ENCODE measurements around the gene GAS2L3. TPM values are rescaled to one million over a fixed set of nuclear protein-coding genes. Genes with fewer than 3 reads are reported as not detected.
A peak's percentile ranks its signal among the peaks of the same experiment; 100 is the strongest.

GAS2L3 gene
- total RNA-seq, 1 experiment from 2014 or later: 38.7 TPM

GRCh38 chr12:100534625-100535227, 38.8 kb upstream of the GAS2L3 start:
- Histone ChIP-seq H3K79me2 (ENCODE audit: insufficient read depth, low read length) (no peaks in the 10 kb centered on the region), H3K9me3 (ENCODE audit: control insufficient read depth in 1 of 2, insufficient read depth in 1 of 2, low read depth in 1 of 2, low read length in 2 of 2) (no peaks in the 10 kb centered on the region), H3K4me2 (ENCODE audit: low read length) (no peak overlapping the region), H4K20me1 (ENCODE audit: insufficient read depth) (no peaks in the 10 kb centered on the region), H3K27me3 (ENCODE audit: insufficient read depth, low read length) (peaks cover 52% of the 10 kb centered on the region), H3K9me2 (ENCODE audit: insufficient read depth) (no peaks in the 10 kb centered on the region), H3K4me3 (replicated peaks in 1 of 2; ENCODE audit: low read depth in 1 of 2, low read length in 2 of 2) (no peak overlapping the region), H2AFZ (ENCODE audit: low read depth, low read length, poor library complexity, severe bottlenecking) (no peak overlapping the region), H3K4me1 (ENCODE audit: control insufficient read depth in 1 of 2, insufficient read depth in 2 of 2, low read length in 2 of 2) (no peaks in the 10 kb centered on the region), H3K36me3 (ENCODE audit: control insufficient read depth in 1 of 2, insufficient read depth in 2 of 2, low read length in 2 of 2) (no peaks in the 10 kb centered on the region), H3K27ac (ENCODE audit: low read depth, low read length) (no peak overlapping the region), H3K9ac (ENCODE audit: low read length) (no peak overlapping the region)
- ATAC-seq: no peak
- ChIA-PET CTCF (no interaction called here), RAD21 (ENCODE audit: low non-redundant PET in 1 of 2, low total read pairs in 2 of 2, uncharacterized antibody in 2 of 2, unreplicated experiment in 2 of 2) (no interaction called here), POLR2A (no interaction called here)
- no peak for DNase-seq (ENCODE audit: low read depth, low spot score)
- BruUV-seq (replicated peaks): no TSS peak
- no peak for TF ChIP-seq POLR2AphosphoS5 (IDR thresholded peaks at IDR 0.05; ENCODE audit: low read depth, low read length)
- intact Hi-C loops (cut with micrococcal nuclease): no loop called here

DNA sequence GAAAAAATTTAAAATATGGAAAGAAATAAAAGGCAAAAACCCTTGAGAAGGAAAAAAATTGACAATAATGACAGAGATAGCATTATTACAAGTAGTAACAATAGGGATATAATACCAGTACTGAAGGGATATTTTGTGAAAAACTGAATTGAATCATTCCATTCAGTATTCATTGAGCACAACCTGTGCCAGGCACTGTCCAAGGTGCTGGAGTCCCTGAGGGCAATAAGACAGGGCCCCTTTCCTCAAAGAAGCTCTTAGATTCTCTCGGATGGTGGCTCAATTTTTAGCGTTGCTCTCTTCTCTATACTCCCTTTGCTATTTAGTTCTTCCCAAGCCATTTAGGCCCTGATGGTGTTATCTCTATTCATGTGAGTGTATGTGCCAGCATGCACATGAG, 34.3 kb upstream of the GAS2L3 start:
- POLR2A ChIA-PET: no interaction called here
- Histone ChIP-seq H3K4me2 (ENCODE audit: low read length) (no peak overlapping the region), H3K4me3 (replicated peaks in 1 of 2; ENCODE audit: low read depth in 1 of 2, low read length in 2 of 2) (no peak overlapping the region), H4K20me1 (ENCODE audit: insufficient read depth) (no peaks in the 10 kb centered on the region), H3K27me3 (ENCODE audit: insufficient read depth, low read length) (peaks cover 20% of the 10 kb centered on the region; the same call in 1 of the 2 replicates), H3K4me1 (ENCODE audit: control insufficient read depth in 1 of 2, insufficient read depth in 2 of 2, low read length in 2 of 2) (no peaks in the 10 kb centered on the region), H3K9me3 (ENCODE audit: control insufficient read depth in 1 of 2, insufficient read depth in 1 of 2, low read depth in 1 of 2, low read length in 2 of 2) (no peaks in the 10 kb centered on the region), H3K27ac (ENCODE audit: low read depth, low read length) (no peak overlapping the region), H2AFZ (ENCODE audit: low read depth, low read length, poor library complexity, severe bottlenecking) (no peak overlapping the region), H3K36me3 (ENCODE audit: control insufficient read depth in 1 of 2, insufficient read depth in 2 of 2, low read length in 2 of 2) (no peaks in the 10 kb centered on the region), H3K79me2 (ENCODE audit: insufficient read depth, low read length) (no peaks in the 10 kb centered on the region), H3K9ac (ENCODE audit: low read length) (no peak overlapping the region), H3K9me2 (ENCODE audit: insufficient read depth) (no peaks in the 10 kb centered on the region)
- intact Hi-C loops (cut with micrococcal nuclease): no loop called here
- CTCF ChIA-PET: interaction anchor here (1.1 to 1.2 kb wide), 2 partner anchors 14 to 16 kb away, joined by 3 read pairs; no protein-coding TSS in a partner anchor
- no TSS peak for BruUV-seq (replicated peaks)
- DNase-seq (ENCODE audit: low read depth, low spot score) (no peak), ATAC-seq (0 out of 2 replicates have a peak, but pooled peaks have one; percentile 34)
- TF ChIP-seq, protein P1, sequence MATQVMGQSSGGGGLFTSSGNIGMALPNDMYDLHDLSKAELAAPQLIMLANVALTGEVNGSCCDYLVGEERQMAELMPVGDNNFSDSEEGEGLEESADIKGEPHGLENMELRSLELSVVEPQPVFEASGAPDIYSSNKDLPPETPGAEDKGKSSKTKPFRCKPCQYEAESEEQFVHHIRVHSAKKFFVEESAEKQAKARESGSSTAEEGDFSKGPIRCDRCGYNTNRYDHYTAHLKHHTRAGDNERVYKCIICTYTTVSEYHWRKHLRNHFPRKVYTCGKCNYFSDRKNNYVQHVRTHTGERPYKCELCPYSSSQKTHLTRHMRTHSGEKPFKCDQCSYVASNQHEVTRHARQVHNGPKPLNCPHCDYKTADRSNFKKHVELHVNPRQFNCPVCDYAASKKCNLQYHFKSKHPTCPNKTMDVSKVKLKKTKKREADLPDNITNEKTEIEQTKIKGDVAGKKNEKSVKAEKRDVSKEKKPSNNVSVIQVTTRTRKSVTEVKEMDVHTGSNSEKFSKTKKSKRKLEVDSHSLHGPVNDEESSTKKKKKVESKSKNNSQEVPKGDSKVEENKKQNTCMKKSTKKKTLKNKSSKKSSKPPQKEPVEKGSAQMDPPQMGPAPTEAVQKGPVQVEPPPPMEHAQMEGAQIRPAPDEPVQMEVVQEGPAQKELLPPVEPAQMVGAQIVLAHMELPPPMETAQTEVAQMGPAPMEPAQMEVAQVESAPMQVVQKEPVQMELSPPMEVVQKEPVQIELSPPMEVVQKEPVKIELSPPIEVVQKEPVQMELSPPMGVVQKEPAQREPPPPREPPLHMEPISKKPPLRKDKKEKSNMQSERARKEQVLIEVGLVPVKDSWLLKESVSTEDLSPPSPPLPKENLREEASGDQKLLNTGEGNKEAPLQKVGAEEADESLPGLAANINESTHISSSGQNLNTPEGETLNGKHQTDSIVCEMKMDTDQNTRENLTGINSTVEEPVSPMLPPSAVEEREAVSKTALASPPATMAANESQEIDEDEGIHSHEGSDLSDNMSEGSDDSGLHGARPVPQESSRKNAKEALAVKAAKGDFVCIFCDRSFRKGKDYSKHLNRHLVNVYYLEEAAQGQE (IDR thresholded peaks at IDR 0.05; ENCODE audit: low read depth): peak; percentile 90
- TF ChIP-seq EGR1 (IDR thresholded peaks at IDR 0.05; ENCODE audit: low read depth) (no peak), RAD21 (IDR thresholded peaks at IDR 0.05; ENCODE audit: low read depth) (no peak), SIN3A (IDR thresholded peaks at IDR 0.05; ENCODE audit: low read depth) (no peak), CTCF (IDR thresholded peaks at IDR 0.05 in 2 of 3, conservative IDR thresholded peaks at IDR 0.05 in 1 of 3; ENCODE audit: borderline replicate concordance in 1 of 3, insufficient read depth in 1 of 3, low read depth in 2 of 3, low read length in 2 of 3) (no peak), CEBPB (IDR thresholded peaks at IDR 0.05; ENCODE audit: low read depth) (no peak), ZNF274 (IDR thresholded peaks at IDR 0.05; ENCODE audit: low read depth, low read length) (no peak)
- RAD21 ChIA-PET (ENCODE audit: low non-redundant PET in 1 of 2, low total read pairs in 2 of 2, uncharacterized antibody in 2 of 2, unreplicated experiment in 2 of 2): no interaction called here
